ENCODE results near the gene VSIG2. TPM values are rescaled to one million over a fixed set of nuclear protein-coding genes. Genes with fewer than 3 reads are reported as not detected.

Gene VSIG2
- not detected for polyA plus RNA-seq (2013, experiment 1 of 2)
- polyA plus RNA-seq (2013, experiment 2 of 2), result not detected

GRCh38 chr11:124751741-124752470 lies at the start of gene VSIG2:
Gene VSIG2 (minus strand): TSS chr11:124752255. CDS start chr11:124752137, 118 bp downstream.
- Histone ChIP-seq H3K36me3 (ENCODE audit: control insufficient read depth in 1 of 2, insufficient read depth in 2 of 2, low read depth in 1 of 2, low read length in 2 of 2) (no peaks in the 10 kb centered on the region), H3K4ac (ENCODE audit: low read depth in 1 of 2, low read length in 2 of 2) (no peak within 1 kb of the TSS), H2BK15ac (ENCODE audit: low read depth, poor library complexity, severe bottlenecking) (no peak within 1 kb of the TSS), H2AFZ (ENCODE audit: low read depth, low read length) (no peak within 1 kb of the TSS), H3K4me1 (ENCODE audit: control insufficient read depth, insufficient read depth, low read depth, low read length) (peaks cover 19% of the 10 kb centered on the region), H2BK12ac (ENCODE audit: low read length in 2 of 2) (no peak within 1 kb of the TSS), H3K79me1 (replicated peaks; ENCODE audit: low read length, poor library complexity, severe bottlenecking) (no peaks in the 10 kb centered on the region), H4K91ac (ENCODE audit: low read length) (no peak within 1 kb of the TSS), H3K9me3 (ENCODE audit: control insufficient read depth, low read length) (no peaks in the 10 kb centered on the region), H3K14ac (ENCODE audit: low read length in 2 of 2) (no peak within 1 kb of the TSS), H3K4me3 (ENCODE audit: insufficient read depth in 1 of 2, low read depth in 1 of 2, low read length in 2 of 2) (no peak within 1 kb of the TSS), H4K8ac (ENCODE audit: low read length) (no peak within 1 kb of the TSS), H3K27ac (ENCODE audit: low read length, poor library complexity, severe bottlenecking) (no peak within 1 kb of the TSS), H2BK120ac (ENCODE audit: low read depth, low read length) (no peak within 1 kb of the TSS), H3K4me2 (ENCODE audit: low read length, poor library complexity, severe bottlenecking) (peak within 1 kb of the TSS; percentile 7), H2BK5ac (ENCODE audit: low read depth, low read length, poor library complexity, severe bottlenecking) (no peak within 1 kb of the TSS), H3K9ac (ENCODE audit: low read length) (no peak within 1 kb of the TSS), H2AK5ac (ENCODE audit: low read length, severe bottlenecking) (no peak within 1 kb of the TSS), H3K27me3 (ENCODE audit: control insufficient read depth in 1 of 2, insufficient read depth in 1 of 2, low read length in 2 of 2) (peaks cover 45 to 94% of the 10 kb centered on the region in 2 experiments), H3K23ac (ENCODE audit: low read length in 2 of 2) (peak within 1 kb of the TSS in 1 of 2 experiments; percentile 77), H3K18ac (ENCODE audit: low read depth in 1 of 2, low read length in 2 of 2) (no peak within 1 kb of the TSS)
- DNase-seq, result no peak
- WGBS, result 13% methylated on average over 29 of the region's 42 CpGs

GRCh38 chr11:124801014-124801413 lies 49.0 kb upstream of the VSIG2 start:
- H3K27ac ChIP-seq (ENCODE audit: low read length, poor library complexity, severe bottlenecking), result peak overlapping the region; percentile 85
- peaks cover 4% of the 10 kb centered on the region for H3K79me1 ChIP-seq (replicated peaks; ENCODE audit: low read length, poor library complexity, severe bottlenecking)
- H3K14ac ChIP-seq (ENCODE audit: low read length in 2 of 2), result no peak overlapping the region
- no peak overlapping the region for H3K23ac ChIP-seq (ENCODE audit: low read length in 2 of 2)
- DNase-seq, result peak; percentile 70
- no peak overlapping the region for H2BK12ac ChIP-seq (ENCODE audit: low read length in 2 of 2)
- H3K9ac ChIP-seq (ENCODE audit: low read length), result peak overlapping the region; percentile 95
- H3K18ac ChIP-seq (ENCODE audit: low read depth in 1 of 2, low read length in 2 of 2), result no peak overlapping the region
- H3K4ac ChIP-seq (ENCODE audit: low read depth in 1 of 2, low read length in 2 of 2), result no peak overlapping the region
- peak overlapping the region in 1 of 2 experiments; percentile 82 for H3K4me3 ChIP-seq (ENCODE audit: insufficient read depth in 1 of 2, low read depth in 1 of 2, low read length in 2 of 2)
- no peak overlapping the region for H4K8ac ChIP-seq (ENCODE audit: low read length)
- no peak overlapping the region for H2BK15ac ChIP-seq (ENCODE audit: low read depth, poor library complexity, severe bottlenecking)
- WGBS, result 10% methylated on average over 2 of the region's 8 CpGs
- no peak overlapping the region for H2BK120ac ChIP-seq (ENCODE audit: low read depth, low read length)
- peak overlapping the region; percentile 94 for H3K4me2 ChIP-seq (ENCODE audit: low read length, poor library complexity, severe bottlenecking)
- H2AFZ ChIP-seq (ENCODE audit: low read depth, low read length), result no peak overlapping the region
- no peaks in the 10 kb centered on the region for H3K9me3 ChIP-seq (ENCODE audit: control insufficient read depth, low read length)
- H3K27me3 ChIP-seq (ENCODE audit: control insufficient read depth in 1 of 2, insufficient read depth in 1 of 2, low read length in 2 of 2), result peaks cover 0 to 8% of the 10 kb centered on the region in 2 experiments
- peaks cover 4% of the 10 kb centered on the region for H3K4me1 ChIP-seq (ENCODE audit: control insufficient read depth, insufficient read depth, low read depth, low read length)
- no peak overlapping the region for H2BK5ac ChIP-seq (ENCODE audit: low read depth, low read length, poor library complexity, severe bottlenecking)
- H4K91ac ChIP-seq (ENCODE audit: low read length), result no peak overlapping the region
- peaks cover 0 to 4% of the 10 kb centered on the region in 2 experiments for H3K36me3 ChIP-seq (ENCODE audit: control insufficient read depth in 1 of 2, insufficient read depth in 2 of 2, low read depth in 1 of 2, low read length in 2 of 2)
- H2AK5ac ChIP-seq (ENCODE audit: low read length, severe bottlenecking), result no peak overlapping the region

GRCh38 chr11:124800226-124800929 lies 48.3 kb upstream of the VSIG2 start, which contains the start of gene MSANTD2:
Gene MSANTD2 (minus strand): TSS chr11:124800406. CDS start chr11:124800380, 26 bp downstream.
- Histone ChIP-seq H3K23ac (ENCODE audit: low read length in 2 of 2) (peak within 1 kb of the TSS in 1 of 2 experiments; percentile 94), H3K4me3 (ENCODE audit: insufficient read depth in 1 of 2, low read depth in 1 of 2, low read length in 2 of 2) (peak within 1 kb of the TSS; percentile 82 to 100), H3K27me3 (ENCODE audit: control insufficient read depth in 1 of 2, insufficient read depth in 1 of 2, low read length in 2 of 2) (peaks cover 0 to 8% of the 10 kb centered on the region in 2 experiments), H3K9ac (ENCODE audit: low read length) (peak within 1 kb of the TSS; percentile 95), H2AK5ac (ENCODE audit: low read length, severe bottlenecking) (no peak within 1 kb of the TSS), H3K79me1 (replicated peaks; ENCODE audit: low read length, poor library complexity, severe bottlenecking) (peaks cover 5% of the 10 kb centered on the region), H4K91ac (ENCODE audit: low read length) (peak within 1 kb of the TSS; percentile 100), H4K8ac (ENCODE audit: low read length) (peak within 1 kb of the TSS; percentile 100), H3K9me3 (ENCODE audit: control insufficient read depth, low read length) (no peaks in the 10 kb centered on the region), H3K18ac (ENCODE audit: low read depth in 1 of 2, low read length in 2 of 2) (peak within 1 kb of the TSS; percentile 96 to 99), H2BK12ac (ENCODE audit: low read length in 2 of 2) (peak within 1 kb of the TSS in 1 of 2 experiments; percentile 92), H3K4me2 (ENCODE audit: low read length, poor library complexity, severe bottlenecking) (peak within 1 kb of the TSS; percentile 94), H2BK15ac (ENCODE audit: low read depth, poor library complexity, severe bottlenecking) (peak within 1 kb of the TSS; percentile 99), H2BK5ac (ENCODE audit: low read depth, low read length, poor library complexity, severe bottlenecking) (peak within 1 kb of the TSS; percentile 100), H3K4ac (ENCODE audit: low read depth in 1 of 2, low read length in 2 of 2) (peak within 1 kb of the TSS; percentile 98 to 100), H2AFZ (ENCODE audit: low read depth, low read length) (peak within 1 kb of the TSS; percentile 79), H2BK120ac (ENCODE audit: low read depth, low read length) (peak within 1 kb of the TSS; percentile 100), H3K36me3 (ENCODE audit: control insufficient read depth in 1 of 2, insufficient read depth in 2 of 2, low read depth in 1 of 2, low read length in 2 of 2) (peaks cover 0 to 4% of the 10 kb centered on the region in 2 experiments), H3K4me1 (ENCODE audit: control insufficient read depth, insufficient read depth, low read depth, low read length) (peaks cover 4% of the 10 kb centered on the region), H3K27ac (ENCODE audit: low read length, poor library complexity, severe bottlenecking) (peak within 1 kb of the TSS; percentile 85), H3K14ac (ENCODE audit: low read length in 2 of 2) (peak within 1 kb of the TSS in 1 of 2 experiments; percentile 93)
- peak; percentile 90 for DNase-seq
- WGBS, result 4% methylated on average over 9 of the region's 62 CpGs
